MM.1S (cell line): ENCODE results near the gene TMEM161A.

Source experiments
- EZH2 ChIP-seq: fragments of 300-600 bp; sonication (generic); optimal IDR thresholded peaks from 2 replicates; pipeline ENCODE3; 2017; ENCODE audit warnings: low read depth, mild to moderate bottlenecking, antibody characterized with exemption, low read length, mixed read lengths
- EZH2phosphoT487 ChIP-seq: fragments of 300-600 bp; sonication (generic); IDR thresholded peaks from 2 replicates; pipeline ENCODE4 v1.6.1; 2018; ENCODE audit warnings: antibody characterized with exemption, low read length
- TF ChIP-seq, protein P1 (sequence below): fragments of 300-600 bp; sonication (generic); IDR thresholded peaks from 2 replicates; pipeline ENCODE4 v1.5.1; 2016; ENCODE audit warnings: antibody characterized with exemption, low read length, mixed read lengths

DNA sequence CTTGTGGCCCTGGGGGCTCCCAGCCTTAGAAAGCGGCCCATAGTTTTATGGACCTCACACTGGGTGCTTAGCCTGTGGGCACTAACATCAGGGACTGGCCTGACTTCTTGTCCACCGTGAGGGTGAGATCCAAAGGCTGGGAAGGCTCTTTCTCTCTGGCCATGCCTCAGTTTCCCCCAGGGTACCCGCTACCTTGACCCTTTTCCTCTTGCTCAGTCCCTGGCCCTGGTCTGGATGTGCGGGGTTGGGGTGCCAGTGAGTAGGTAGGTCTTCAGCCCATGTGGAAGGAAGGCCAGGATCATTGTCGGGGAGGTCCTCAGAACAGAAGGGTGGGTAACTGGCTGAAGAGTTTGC lies 1.6 kb upstream of the TMEM161A start:
- TF ChIP-seq, protein P1, sequence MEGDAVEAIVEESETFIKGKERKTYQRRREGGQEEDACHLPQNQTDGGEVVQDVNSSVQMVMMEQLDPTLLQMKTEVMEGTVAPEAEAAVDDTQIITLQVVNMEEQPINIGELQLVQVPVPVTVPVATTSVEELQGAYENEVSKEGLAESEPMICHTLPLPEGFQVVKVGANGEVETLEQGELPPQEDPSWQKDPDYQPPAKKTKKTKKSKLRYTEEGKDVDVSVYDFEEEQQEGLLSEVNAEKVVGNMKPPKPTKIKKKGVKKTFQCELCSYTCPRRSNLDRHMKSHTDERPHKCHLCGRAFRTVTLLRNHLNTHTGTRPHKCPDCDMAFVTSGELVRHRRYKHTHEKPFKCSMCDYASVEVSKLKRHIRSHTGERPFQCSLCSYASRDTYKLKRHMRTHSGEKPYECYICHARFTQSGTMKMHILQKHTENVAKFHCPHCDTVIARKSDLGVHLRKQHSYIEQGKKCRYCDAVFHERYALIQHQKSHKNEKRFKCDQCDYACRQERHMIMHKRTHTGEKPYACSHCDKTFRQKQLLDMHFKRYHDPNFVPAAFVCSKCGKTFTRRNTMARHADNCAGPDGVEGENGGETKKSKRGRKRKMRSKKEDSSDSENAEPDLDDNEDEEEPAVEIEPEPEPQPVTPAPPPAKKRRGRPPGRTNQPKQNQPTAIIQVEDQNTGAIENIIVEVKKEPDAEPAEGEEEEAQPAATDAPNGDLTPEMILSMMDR = no peak
- TF ChIP-seq EZH2phosphoT487 (no peak), EZH2 (no peak)
